ENCODE data around the gene LIMD2. TPM values are rescaled to one million over a fixed set of nuclear protein-coding genes. Genes with fewer than 3 reads are reported as not detected.

LIMD2 gene
- total RNA-seq, 1 donor: 2.8 TPM

Other genes with a start within 250 kb of the LIMD2 start
- gene ACE, start 223.1 kb downstream of the LIMD2 start, total RNA-seq (ENCODE audit: low replicate concordance): 16.9 and 24.3 TPM in 2 replicates
- gene KCNH6, start 176.8 kb downstream of the LIMD2 start, total RNA-seq (ENCODE audit: low replicate concordance): not detected in 2 replicates
- gene DCAF7, start 149.6 kb downstream of the LIMD2 start, total RNA-seq (ENCODE audit: low replicate concordance): 28.5 and 31.5 TPM in 2 replicates
- gene TACO1, start 99.2 kb downstream of the LIMD2 start, total RNA-seq (ENCODE audit: low replicate concordance): 16.1 and 20.3 TPM in 2 replicates
- 25.0 and 37.4 TPM in 2 replicates for gene MAP3K3, start 77.7 kb downstream of the LIMD2 start, total RNA-seq (ENCODE audit: low replicate concordance)
- 36.4 and 39.5 TPM in 2 replicates for gene STRADA, start 41.7 kb upstream of the LIMD2 start, total RNA-seq (ENCODE audit: low replicate concordance)
- gene CCDC47, start 73.5 kb upstream of the LIMD2 start, total RNA-seq (ENCODE audit: low replicate concordance): 70.2 and 264 TPM in 2 replicates
- gene DDX42, start 74.0 kb upstream of the LIMD2 start, total RNA-seq (ENCODE audit: low replicate concordance): 76.3 and 157 TPM in 2 replicates
- 60.9 and 68.2 TPM in 2 replicates for gene PSMC5, start 127.3 kb upstream of the LIMD2 start, total RNA-seq (ENCODE audit: low replicate concordance)
- 39.8 and 80.7 TPM in 2 replicates for gene FTSJ3, start 127.5 kb upstream of the LIMD2 start, total RNA-seq (ENCODE audit: low replicate concordance)
- 33.9 and 50.1 TPM in 2 replicates for gene SMARCD2, start 142.6 kb upstream of the LIMD2 start, total RNA-seq (ENCODE audit: low replicate concordance)
- not detected in 2 replicates for gene CSH2, start 173.6 kb upstream of the LIMD2 start, total RNA-seq (ENCODE audit: low replicate concordance)
- not detected in 2 replicates for gene GH2, start 181.8 kb upstream of the LIMD2 start, total RNA-seq (ENCODE audit: low replicate concordance)
- not detected in 2 replicates for gene CSH1, start 196.4 kb upstream of the LIMD2 start, total RNA-seq (ENCODE audit: low replicate concordance)
- not detected in 2 replicates for gene CSHL1, start 211.1 kb upstream of the LIMD2 start, total RNA-seq (ENCODE audit: low replicate concordance)
- gene GH1, start 218.7 kb upstream of the LIMD2 start, total RNA-seq (ENCODE audit: low replicate concordance): not detected in 2 replicates
- gene CD79B, start 232.2 kb upstream of the LIMD2 start, total RNA-seq (ENCODE audit: low replicate concordance): not detected in 2 replicates